ENCODE data around the gene CSMD2. TPM values are rescaled to one million over a fixed set of nuclear protein-coding genes. Genes with fewer than 3 reads are reported as not detected.

Gene CSMD2
- total and polyA plus RNA-seq, 2 of the 8 experiments (the other 6 are each of a cell fraction or from before 2014, with no cell fraction given) = 7.0 to 14.7 TPM

DNA sequence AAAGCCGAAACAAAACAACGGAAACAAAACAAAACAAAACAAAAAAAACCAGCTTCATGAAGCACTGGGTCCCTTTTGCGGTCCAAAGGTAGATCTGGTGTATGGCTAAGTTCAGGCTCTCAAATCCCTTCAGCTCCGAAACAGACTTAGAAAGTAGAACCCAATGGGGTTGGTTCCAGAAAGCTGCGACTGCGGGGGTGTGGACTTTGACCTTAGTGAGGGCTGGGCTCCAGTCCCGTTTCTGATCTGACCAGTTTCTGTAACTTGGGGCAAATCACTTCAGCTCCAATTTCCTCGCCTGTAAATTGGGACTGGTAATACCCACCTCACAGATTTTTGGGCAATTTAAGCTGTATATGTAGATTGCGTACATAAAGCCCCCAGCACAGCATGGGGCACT, 587.4 kb downstream of the CSMD2 start (continued):
- TF ChIP-seq NANOG (IDR thresholded peaks at IDR 0.05; ENCODE audit: insufficient read depth, low read depth, low read length, poor library complexity, severe bottlenecking) = no peak
